Esophagus muscularis mucosa (tissue), 3 donors: ENCODE data around the gene MAPK12.

Experiments
- CTCF ChIP-seq, 3 experiments: fragments of 200-600 bp in 2 of 3; fragments of 450-650 bp in 1 of 3; sonication (generic) in 2 of 3; IDR thresholded peaks; one replicate each; pipeline ENCODE4 v1.5.1; 2017 to 2019; ENCODE audit warnings: antibody characterized with exemption in 3 of 3, mild to moderate bottlenecking in 2 of 3, moderate library complexity in 1 of 3
- POLR2A ChIP-seq: fragments of 450-650 bp; IDR thresholded peaks from one replicate; pipeline ENCODE4 v1.6.1; 2017; ENCODE audit warnings: antibody characterized with exemption, moderate library complexity, mild to moderate bottlenecking, low read depth
- POLR2AphosphoS5 ChIP-seq, 2 donors: sonication (generic); formaldehyde crosslinking; IDR thresholded peaks; one replicate each; pipeline ENCODE4 v1.6.1; 2017; ENCODE audit warnings: antibody characterized with exemption in 2 of 2

- TF ChIP-seq CTCF (IDR thresholded peaks at IDR 0.05) (no peak), POLR2A (no peak), POLR2AphosphoS5 (IDR thresholded peaks at IDR 0.05) (no peak)
Observed at GRCh38 chr22:50216684-50217520, 44.6 kb downstream of the MAPK12 start.
